ENCODE data around the gene NPBWR2. TPM values are rescaled to one million over a fixed set of nuclear protein-coding genes. Genes with fewer than 3 reads are reported as not detected.

Gene NPBWR2
- total and polyA plus RNA-seq, 4 donors, result not detected

DNA sequence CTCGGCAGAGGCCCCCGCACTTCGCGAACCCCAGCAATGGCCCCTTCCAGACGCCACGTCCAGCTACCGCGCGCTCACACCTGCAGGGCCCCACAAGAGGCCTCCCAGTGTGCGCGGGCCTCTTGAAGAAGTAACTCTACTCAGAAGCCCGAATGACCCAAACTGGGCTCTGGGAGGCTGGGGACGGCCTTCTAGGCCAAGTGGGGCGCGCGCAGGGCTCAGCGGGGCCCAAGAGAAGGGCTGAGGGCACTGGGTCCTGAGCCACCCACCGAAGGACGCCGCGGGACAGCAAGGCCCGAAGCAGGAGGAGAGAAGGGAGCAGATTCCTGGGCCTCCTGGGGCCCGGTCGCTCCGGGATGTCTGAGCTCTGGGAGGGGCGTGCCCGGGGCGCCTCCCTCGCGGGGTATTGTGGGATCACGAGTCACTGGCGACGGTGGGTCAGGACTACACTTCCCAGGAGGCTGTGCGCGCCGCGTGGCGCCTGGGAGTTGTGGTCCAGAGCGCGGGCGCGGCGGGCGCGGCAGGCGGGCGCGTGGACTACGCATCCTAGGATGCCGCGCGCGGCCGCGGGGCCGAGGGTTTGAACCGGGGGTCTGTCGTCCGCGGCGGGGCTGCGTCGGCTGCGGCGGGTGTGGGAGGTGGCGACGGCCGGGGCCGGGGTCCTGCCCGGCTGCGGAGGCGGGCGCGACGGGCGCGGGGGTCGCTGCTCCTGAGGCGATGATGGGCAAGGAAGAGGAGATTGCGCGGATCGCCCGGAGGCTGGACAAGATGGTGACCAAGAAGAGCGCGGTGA is 44.6 kb downstream of the NPBWR2 start, which contains the start of gene TCEA2:
Gene TCEA2 (plus strand): TSS at position 603 of the 793 bp plus-strand sequence. CDS start 115 bp downstream, at position 718.
- Histone ChIP-seq H3K4me1 (ENCODE audit: control insufficient read depth in 4 of 4, insufficient read depth in 4 of 4, low read length in 3 of 4) (peaks cover 27 to 61% (median 55%) of the 10 kb centered on the region in 4 donors), H3K27me3 (ENCODE audit: control insufficient read depth in 4 of 4, insufficient read depth in 4 of 4, low read length in 3 of 4) (no peaks in the 10 kb centered on the region), H3K4me3 (ENCODE audit: low read depth in 1 of 3, low read length in 3 of 3) (peak within 1 kb of the TSS; percentile 71 to 89 (median 83)), H3K36me3 (ENCODE audit: control insufficient read depth in 4 of 4, insufficient read depth in 3 of 4, low read depth in 1 of 4, low read length in 3 of 4) (no peaks in the 10 kb centered on the region), H3K9me3 (ENCODE audit: control insufficient read depth in 4 of 4, low read length in 3 of 4) (no peaks in the 10 kb centered on the region), H3K27ac (ENCODE audit: low read depth in 1 of 2, low read length in 2 of 2) (peak within 1 kb of the TSS; percentile 64 to 74), H3K9ac (ENCODE audit: low read depth in 1 of 2, low read length in 2 of 2) (peak within 1 kb of the TSS; percentile 52 to 85)
- 8% methylated on average over 85 of the region's 85 CpGs for WGBS
- TF ChIP-seq HNF4A (conservative IDR thresholded peaks at IDR 0.05) (peak in 1 of 2 donors; percentile 21), GABPA (IDR thresholded peaks at IDR 0.05 in 1 of 2, conservative IDR thresholded peaks at IDR 0.05 in 1 of 2) (peak in 1 of 2 donors; percentile 79), RXRA (IDR thresholded peaks at IDR 0.05) (peak; percentile 13 to 15), JUND (IDR thresholded peaks at IDR 0.05) (no peak), MAX (IDR thresholded peaks at IDR 0.05) (peak; percentile 51), YY1 (IDR thresholded peaks at IDR 0.05) (peak; percentile 61)
- peak; percentile 95 for DNase-seq (ENCODE audit: low spot score)

DNA sequence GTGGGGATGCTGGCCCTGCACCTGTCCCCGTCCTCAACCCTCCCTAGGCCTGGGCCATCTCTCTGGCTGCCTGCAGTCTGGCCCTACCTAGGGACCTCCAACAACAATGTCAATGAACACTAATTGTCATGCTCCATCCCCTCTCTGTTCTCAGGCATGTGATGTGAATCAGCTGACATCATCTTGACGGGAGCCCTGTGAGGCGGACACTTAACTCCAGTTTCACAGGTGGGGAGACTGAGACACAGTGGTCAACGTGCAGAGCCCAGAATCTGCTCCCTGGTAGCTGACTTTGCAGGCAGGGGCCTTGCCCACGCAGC is 45.1 kb downstream of the NPBWR2 start:
- no peak for DNase-seq (ENCODE audit: low spot score)
- 71% methylated on average over 5 of the region's 5 CpGs for WGBS
- no peak overlapping the region for H3K27ac ChIP-seq (ENCODE audit: low read depth in 1 of 2, low read length in 2 of 2)
- H3K27me3 ChIP-seq (ENCODE audit: control insufficient read depth in 4 of 4, insufficient read depth in 4 of 4, low read length in 3 of 4), result no peaks in the 10 kb centered on the region
- TF ChIP-seq HNF4A (conservative IDR thresholded peaks at IDR 0.05), result no peak
- peaks cover 27 to 62% (median 53%) of the 10 kb centered on the region in 4 donors for H3K4me1 ChIP-seq (ENCODE audit: control insufficient read depth in 4 of 4, insufficient read depth in 4 of 4, low read length in 3 of 4)
- H3K9ac ChIP-seq (ENCODE audit: low read depth in 1 of 2, low read length in 2 of 2), result no peak overlapping the region
- H3K4me3 ChIP-seq (ENCODE audit: low read depth in 1 of 3, low read length in 3 of 3), result peak overlapping the region in 2 of 3 donors; percentile 83 to 89
- H3K9me3 ChIP-seq (ENCODE audit: control insufficient read depth in 4 of 4, low read length in 3 of 4), result no peaks in the 10 kb centered on the region
- H3K36me3 ChIP-seq (ENCODE audit: control insufficient read depth in 4 of 4, insufficient read depth in 3 of 4, low read depth in 1 of 4, low read length in 3 of 4), result no peaks in the 10 kb centered on the region

GRCh38 chr20:64058536-64058935 is 48.8 kb downstream of the NPBWR2 start:
- Histone ChIP-seq H3K4me1 (ENCODE audit: control insufficient read depth in 4 of 4, insufficient read depth in 4 of 4, low read length in 3 of 4) (peaks cover 3 to 30% (median 16%) of the 10 kb centered on the region in 4 donors), H3K27ac (ENCODE audit: low read depth in 1 of 2, low read length in 2 of 2) (no peak overlapping the region)

More at GRCh38 chr20:64058536-64058935, 48.8 kb downstream of the NPBWR2 start:
- Histone ChIP-seq H3K9me3 (ENCODE audit: control insufficient read depth in 4 of 4, low read length in 3 of 4) (no peaks in the 10 kb centered on the region), H3K27me3 (ENCODE audit: control insufficient read depth in 4 of 4, insufficient read depth in 4 of 4, low read length in 3 of 4) (no peaks in the 10 kb centered on the region), H3K9ac (ENCODE audit: low read depth in 1 of 2, low read length in 2 of 2) (no peak overlapping the region), H3K36me3 (ENCODE audit: control insufficient read depth in 4 of 4, insufficient read depth in 3 of 4, low read depth in 1 of 4, low read length in 3 of 4) (no peaks in the 10 kb centered on the region), H3K4me3 (ENCODE audit: low read depth in 1 of 3, low read length in 3 of 3) (no peak overlapping the region)
- WGBS, result 72% methylated on average over 12 of the region's 12 CpGs
- DNase-seq (ENCODE audit: low spot score), result no peak
- TF ChIP-seq FOXA2 (IDR thresholded peaks at IDR 0.05) (no peak), RAD21 (IDR thresholded peaks at IDR 0.05) (no peak), ZBTB33 (IDR thresholded peaks at IDR 0.05) (no peak), SP1 (IDR thresholded peaks at IDR 0.05) (no peak), JUND (IDR thresholded peaks at IDR 0.05) (no peak), MAX (IDR thresholded peaks at IDR 0.05) (no peak), EGR1 (IDR thresholded peaks at IDR 0.05; ENCODE audit: low read depth in 2 of 2) (no peak), FOXA1 (IDR thresholded peaks at IDR 0.05) (no peak), CTCF (IDR thresholded peaks at IDR 0.05; ENCODE audit: low read depth, low read length, missing input control) (no peak)

Measured in liver (tissue), 9 donors.